KMS-11 (cell line): ENCODE results near the gene BTNL3.

Experiments used
- H2AFZ ChIP-seq: fragments of 200-600 bp; sonication (generic); 2 replicates; pipeline ENCODE4 v1.6.1; 2016; ENCODE audit warnings: antibody characterized with exemption, mixed run types, low read depth
- H3K27ac ChIP-seq: fragments of 200-600 bp; sonication (generic); 2 replicates; pipeline ENCODE4 v1.6.1; 2016; ENCODE audit warnings: mild to moderate bottlenecking, mixed run types
- H3K27me3 ChIP-seq: fragments of 200-600 bp; sonication (generic); 2 replicates; pipeline ENCODE4 v1.6.1; 2017; ENCODE audit warnings: mild to moderate bottlenecking, low read depth, mixed run types, moderate library complexity; ENCODE audit not compliant: insufficient read depth
- H3K36me3 ChIP-seq: fragments of 200-600 bp; sonication (generic); 2 replicates; pipeline ENCODE4 v1.6.1; 2017; ENCODE audit warnings: mild to moderate bottlenecking, mixed run types; ENCODE audit not compliant: insufficient read depth
- H3K4me1 ChIP-seq: fragments of 200-600 bp; sonication (generic); 2 replicates; pipeline ENCODE4 v1.6.1; 2016; ENCODE audit warnings: mild to moderate bottlenecking, low read depth, mixed run types; ENCODE audit not compliant: poor library complexity, severe bottlenecking
- H3K4me2 ChIP-seq: fragments of 200-600 bp; sonication (generic); 2 replicates; pipeline ENCODE4 v1.7.0; 2016; ENCODE audit warnings: mild to moderate bottlenecking, mixed run types
- H3K4me3 ChIP-seq: fragments of 200-600 bp; sonication (generic); IDR thresholded peaks from 2 replicates; pipeline ENCODE4 v1.6.1; 2017; ENCODE audit warnings: low read depth, low read length, mixed read lengths; ENCODE audit not compliant: insufficient read depth
- H3K79me2 ChIP-seq: fragments of 200-600 bp; sonication (generic); 2 replicates; pipeline ENCODE4 v1.6.1; 2016; ENCODE audit warnings: low read depth, mixed run types; ENCODE audit not compliant: insufficient read depth
- H3K9ac ChIP-seq: fragments of 200-600 bp; sonication (generic); 2 replicates; pipeline ENCODE4 v1.6.1; 2016; ENCODE audit warnings: mild to moderate bottlenecking, mixed run types
- H4K20me1 ChIP-seq: fragments of 200-600 bp; sonication (generic); 2 replicates; pipeline ENCODE4 v1.6.1; 2016; ENCODE audit warnings: mild to moderate bottlenecking, mixed run types; ENCODE audit not compliant: insufficient read depth
- TF ChIP-seq, protein P1 (sequence below): fragments of 200-600 bp; sonication (generic); conservative IDR thresholded peaks from 2 replicates; pipeline ENCODE4 v1.6.1; 2017; ENCODE audit warnings: low read depth, mild to moderate bottlenecking, antibody characterized with exemption, low read length, moderate library complexity, mixed read lengths

The BTNL3 gene

DNA sequence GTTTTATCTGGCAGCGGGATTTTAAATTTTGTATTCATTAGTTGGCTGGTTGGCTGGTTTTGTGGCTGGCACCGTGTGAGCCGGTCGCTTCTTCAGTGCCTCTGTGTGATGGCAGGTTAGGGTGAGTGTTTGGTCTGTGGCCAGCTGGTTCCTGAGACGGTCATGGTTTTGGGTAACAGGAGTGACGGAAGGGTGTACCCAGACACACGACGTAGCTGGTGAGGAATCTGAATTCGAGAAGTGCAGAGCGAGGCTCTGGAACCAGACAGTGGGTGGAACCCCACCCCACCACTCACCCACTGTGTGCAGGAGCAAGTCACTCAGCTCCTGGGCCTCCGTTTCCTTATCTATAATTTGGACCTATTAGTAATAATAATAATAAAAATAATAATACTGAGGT lies 54.1 kb downstream of the BTNL3 start:
- Histone ChIP-seq H3K27me3 (no peaks in the 10 kb centered on the region), H3K4me1 (no peaks in the 10 kb centered on the region)
- TF ChIP-seq, protein P1, sequence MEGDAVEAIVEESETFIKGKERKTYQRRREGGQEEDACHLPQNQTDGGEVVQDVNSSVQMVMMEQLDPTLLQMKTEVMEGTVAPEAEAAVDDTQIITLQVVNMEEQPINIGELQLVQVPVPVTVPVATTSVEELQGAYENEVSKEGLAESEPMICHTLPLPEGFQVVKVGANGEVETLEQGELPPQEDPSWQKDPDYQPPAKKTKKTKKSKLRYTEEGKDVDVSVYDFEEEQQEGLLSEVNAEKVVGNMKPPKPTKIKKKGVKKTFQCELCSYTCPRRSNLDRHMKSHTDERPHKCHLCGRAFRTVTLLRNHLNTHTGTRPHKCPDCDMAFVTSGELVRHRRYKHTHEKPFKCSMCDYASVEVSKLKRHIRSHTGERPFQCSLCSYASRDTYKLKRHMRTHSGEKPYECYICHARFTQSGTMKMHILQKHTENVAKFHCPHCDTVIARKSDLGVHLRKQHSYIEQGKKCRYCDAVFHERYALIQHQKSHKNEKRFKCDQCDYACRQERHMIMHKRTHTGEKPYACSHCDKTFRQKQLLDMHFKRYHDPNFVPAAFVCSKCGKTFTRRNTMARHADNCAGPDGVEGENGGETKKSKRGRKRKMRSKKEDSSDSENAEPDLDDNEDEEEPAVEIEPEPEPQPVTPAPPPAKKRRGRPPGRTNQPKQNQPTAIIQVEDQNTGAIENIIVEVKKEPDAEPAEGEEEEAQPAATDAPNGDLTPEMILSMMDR, result no peak

DNA sequence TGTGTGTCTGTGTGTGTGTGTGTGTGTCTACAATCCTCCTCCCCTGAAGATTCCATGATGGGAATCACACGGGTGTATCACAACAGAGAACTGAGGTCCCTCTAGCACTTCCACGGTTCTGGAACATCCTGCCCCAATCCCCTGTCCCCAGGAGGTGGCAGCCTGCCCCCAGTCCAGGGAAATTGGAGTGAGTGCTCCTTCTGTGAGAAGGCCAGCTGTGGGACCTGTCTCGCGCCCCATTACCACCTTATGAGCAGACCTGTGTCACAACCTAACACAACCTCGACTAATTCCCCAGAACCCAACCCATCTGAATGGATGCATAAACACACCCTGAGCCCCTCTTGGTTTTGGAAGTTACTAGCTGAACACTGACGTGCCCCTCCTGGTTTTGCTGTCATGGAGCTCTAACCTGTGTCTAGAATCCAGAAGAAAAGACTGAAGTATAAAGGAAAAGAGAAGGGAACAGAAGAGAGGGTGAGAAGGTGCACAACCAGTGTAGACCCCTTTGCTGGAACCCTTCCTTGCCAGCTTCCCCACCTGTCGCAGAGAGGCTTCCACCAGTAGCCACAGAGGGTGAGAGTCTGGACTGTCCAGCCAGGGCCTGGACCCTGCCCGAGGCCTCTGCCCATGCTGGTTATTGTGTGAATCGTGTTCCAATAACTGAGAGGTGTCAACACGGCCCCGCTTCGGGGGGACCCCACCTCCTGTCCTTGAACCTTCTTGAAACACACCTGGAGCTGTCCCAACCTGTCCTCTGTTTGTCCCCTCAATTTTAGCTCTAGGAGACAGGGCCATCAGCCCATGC lies 54.8 kb downstream of the BTNL3 start:
- no peak overlapping the region for H3K27ac ChIP-seq
- no peaks in the 10 kb centered on the region for H3K36me3 ChIP-seq
- H3K4me2 ChIP-seq, result no peak overlapping the region
- no peak overlapping the region for H3K9ac ChIP-seq
- no peaks in the 10 kb centered on the region for H3K79me2 ChIP-seq
- H2AFZ ChIP-seq, result no peak overlapping the region
- H4K20me1 ChIP-seq, result no peaks in the 10 kb centered on the region
- no peaks in the 10 kb centered on the region for H3K4me1 ChIP-seq
- TF ChIP-seq, protein P1, result no peak
- H3K4me3 ChIP-seq, result no peak overlapping the region
- H3K27me3 ChIP-seq, result no peaks in the 10 kb centered on the region

More for the DNA sequence above, 54.1 kb downstream of the BTNL3 start:
- no peaks in the 10 kb centered on the region for H4K20me1 ChIP-seq
- no peak overlapping the region for H3K27ac ChIP-seq
- no peak overlapping the region for H3K4me2 ChIP-seq
- H3K36me3 ChIP-seq, result no peaks in the 10 kb centered on the region
- H3K4me3 ChIP-seq, result no peak overlapping the region
- H3K79me2 ChIP-seq, result no peaks in the 10 kb centered on the region
- H2AFZ ChIP-seq, result no peak overlapping the region
- no peak overlapping the region for H3K9ac ChIP-seq

DNA sequence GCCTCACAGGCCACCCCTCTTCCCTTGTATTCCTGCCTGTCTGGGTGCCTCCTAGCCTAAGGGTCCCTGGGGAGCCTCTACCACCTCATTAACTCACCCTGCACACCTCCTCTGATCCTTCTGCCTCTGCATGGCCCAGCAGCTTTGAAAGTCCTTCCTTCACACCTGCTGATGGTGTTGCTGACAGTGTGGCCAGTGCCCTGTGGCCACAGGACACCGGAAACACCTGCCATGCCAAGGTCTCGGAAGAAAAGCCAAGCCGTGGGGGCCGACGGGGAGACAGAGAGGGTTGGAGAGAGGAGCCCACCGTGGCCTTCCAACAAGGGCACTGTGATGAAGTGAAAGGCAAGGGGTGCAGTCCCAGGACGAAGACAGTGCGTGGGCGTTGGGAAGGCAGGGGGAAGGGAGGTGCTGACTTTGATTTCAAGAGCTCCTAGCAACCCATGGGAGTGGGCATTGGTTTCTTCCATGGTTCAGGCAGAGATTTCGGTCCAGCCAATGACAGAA lies 55.5 kb downstream of the BTNL3 start:
- H3K36me3 ChIP-seq, result no peaks in the 10 kb centered on the region
- no peaks in the 10 kb centered on the region for H3K4me1 ChIP-seq
- TF ChIP-seq, protein P1, result no peak
- H3K4me2 ChIP-seq, result no peak overlapping the region
- no peak overlapping the region for H3K27ac ChIP-seq
- H3K27me3 ChIP-seq, result no peaks in the 10 kb centered on the region
- H2AFZ ChIP-seq, result no peak overlapping the region
- no peak overlapping the region for H3K4me3 ChIP-seq
- no peaks in the 10 kb centered on the region for H4K20me1 ChIP-seq
- no peaks in the 10 kb centered on the region for H3K79me2 ChIP-seq
- no peak overlapping the region for H3K9ac ChIP-seq

DNA sequence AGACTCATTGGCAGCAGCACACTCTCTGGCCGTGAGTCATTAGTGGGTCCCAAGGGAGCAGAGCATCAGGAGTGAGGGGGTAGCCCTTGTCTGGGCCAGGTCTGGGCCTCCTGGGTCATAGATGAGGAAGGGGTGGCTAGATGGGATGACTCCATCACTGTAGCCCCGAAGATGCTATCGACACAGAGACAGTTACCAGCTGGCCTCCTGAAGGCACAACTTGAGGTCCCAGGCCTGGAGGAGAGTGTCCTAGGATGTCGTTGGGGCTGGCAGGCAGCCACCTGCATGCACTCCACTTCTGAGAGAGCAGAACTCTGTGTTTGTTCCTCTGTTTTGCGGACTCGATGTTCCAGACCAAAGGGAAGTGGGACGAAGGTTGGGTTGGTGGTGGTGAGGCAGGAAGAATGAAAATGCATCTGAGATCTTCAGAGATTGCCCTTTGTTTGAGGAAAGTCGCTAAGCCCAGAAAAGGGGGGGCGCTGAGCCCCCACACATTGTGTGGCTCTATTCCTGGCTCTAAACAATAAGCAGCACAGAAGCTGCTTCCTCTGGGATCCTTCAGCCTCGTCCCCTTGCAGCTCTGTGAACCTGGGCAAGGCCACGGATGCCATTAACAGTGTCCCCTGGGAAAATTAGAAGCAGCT lies 56.1 kb downstream of the BTNL3 start:
- no peak overlapping the region for H2AFZ ChIP-seq
- no peaks in the 10 kb centered on the region for H3K36me3 ChIP-seq
- H3K4me2 ChIP-seq, result no peak overlapping the region
- H3K27ac ChIP-seq, result no peak overlapping the region
- no peaks in the 10 kb centered on the region for H4K20me1 ChIP-seq
- no peaks in the 10 kb centered on the region for H3K79me2 ChIP-seq
- no peak overlapping the region for H3K4me3 ChIP-seq
- no peaks in the 10 kb centered on the region for H3K27me3 ChIP-seq
- H3K9ac ChIP-seq, result no peak overlapping the region
- H3K4me1 ChIP-seq, result no peaks in the 10 kb centered on the region
- TF ChIP-seq, protein P1, result no peak
